Astrocyte of the spinal cord (primary cell): ENCODE results near the gene ZNF423.

ENCODE experiments used
- DNase-seq: peaks from one replicate; pipeline ENCODE4 v3.0.0; 2011; ENCODE audit warnings: low read depth, low spot score
- H3K4me3 ChIP-seq: 2 replicates; pipeline ENCODE4 v1.5.1; 2011; ENCODE audit warnings: low read depth, mild to moderate bottlenecking, low read length, moderate library complexity
- in situ Hi-C: cut with HindIII; loops from 2 replicates; pipeline ENCODE4 v1.10.0; 2017; ENCODE audit warnings: low sequenced_read_pairs
- TF ChIP-seq, protein P1 (sequence below): IDR thresholded peaks from 2 replicates; pipeline ENCODE4 v1.5.1; 2012; ENCODE audit warnings: low read depth, mild to moderate bottlenecking, low read length, inconsistent platforms

ZNF423 gene

DNA sequence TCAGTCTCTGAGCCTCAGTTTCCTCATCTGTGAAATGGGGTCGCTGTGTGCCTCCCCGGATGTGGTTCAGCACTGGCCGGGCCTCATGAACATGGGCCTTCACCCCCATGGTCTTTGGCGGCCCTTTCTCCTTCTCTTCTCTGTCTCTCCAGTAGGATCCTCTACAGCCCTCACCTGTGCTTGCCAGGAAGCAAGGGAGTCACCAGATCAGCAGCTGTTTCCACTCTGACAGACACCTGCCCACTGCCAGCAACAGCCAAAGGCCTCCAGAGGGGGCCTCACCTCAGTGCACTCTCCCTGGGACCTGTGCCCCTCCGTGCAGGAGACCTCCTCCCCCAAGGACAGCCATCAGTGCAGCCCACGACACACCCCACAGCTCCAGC lies 392.9 kb downstream of the ZNF423 start:
- in situ Hi-C loops, result no loop called here

DNA sequence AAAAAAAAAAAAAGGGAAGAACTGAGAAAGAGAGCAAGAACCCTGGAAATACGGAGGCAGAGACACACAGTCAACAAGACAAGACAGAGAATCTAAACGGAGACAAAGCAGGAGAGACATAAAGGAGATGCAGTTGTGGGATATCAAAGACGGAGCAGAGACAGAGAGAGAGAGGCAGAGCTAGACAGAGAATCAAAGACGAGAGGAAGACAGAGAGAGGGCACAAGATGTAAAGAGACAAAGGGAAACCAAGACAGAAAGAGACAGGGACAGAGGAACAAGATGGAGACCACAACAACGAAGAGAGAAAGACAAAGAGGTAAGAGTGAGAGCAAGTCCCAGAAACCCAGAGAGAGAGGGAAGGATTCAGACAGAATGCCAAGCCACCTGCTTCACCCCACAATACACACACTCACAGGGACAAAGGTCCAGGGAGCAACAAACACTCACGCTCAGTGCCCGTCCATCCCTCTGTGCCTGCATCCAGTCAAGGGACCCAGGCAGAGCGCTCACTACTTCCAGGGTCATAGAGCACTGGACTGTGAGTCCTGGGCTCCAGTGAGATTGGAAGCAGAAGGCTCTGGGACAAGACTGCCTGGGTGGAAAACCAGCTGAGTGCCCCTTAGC lies 393.4 kb downstream of the ZNF423 start:
- in situ Hi-C loops, result no loop called here
- TF ChIP-seq, protein P1, sequence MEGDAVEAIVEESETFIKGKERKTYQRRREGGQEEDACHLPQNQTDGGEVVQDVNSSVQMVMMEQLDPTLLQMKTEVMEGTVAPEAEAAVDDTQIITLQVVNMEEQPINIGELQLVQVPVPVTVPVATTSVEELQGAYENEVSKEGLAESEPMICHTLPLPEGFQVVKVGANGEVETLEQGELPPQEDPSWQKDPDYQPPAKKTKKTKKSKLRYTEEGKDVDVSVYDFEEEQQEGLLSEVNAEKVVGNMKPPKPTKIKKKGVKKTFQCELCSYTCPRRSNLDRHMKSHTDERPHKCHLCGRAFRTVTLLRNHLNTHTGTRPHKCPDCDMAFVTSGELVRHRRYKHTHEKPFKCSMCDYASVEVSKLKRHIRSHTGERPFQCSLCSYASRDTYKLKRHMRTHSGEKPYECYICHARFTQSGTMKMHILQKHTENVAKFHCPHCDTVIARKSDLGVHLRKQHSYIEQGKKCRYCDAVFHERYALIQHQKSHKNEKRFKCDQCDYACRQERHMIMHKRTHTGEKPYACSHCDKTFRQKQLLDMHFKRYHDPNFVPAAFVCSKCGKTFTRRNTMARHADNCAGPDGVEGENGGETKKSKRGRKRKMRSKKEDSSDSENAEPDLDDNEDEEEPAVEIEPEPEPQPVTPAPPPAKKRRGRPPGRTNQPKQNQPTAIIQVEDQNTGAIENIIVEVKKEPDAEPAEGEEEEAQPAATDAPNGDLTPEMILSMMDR, result no peak
- DNase-seq, result no peak
- no peak overlapping the region for H3K4me3 ChIP-seq

More for the DNA sequence above, 392.9 kb downstream of the ZNF423 start:
- TF ChIP-seq, protein P1, result no peak
- DNase-seq, result no peak
- no peak overlapping the region for H3K4me3 ChIP-seq

DNA sequence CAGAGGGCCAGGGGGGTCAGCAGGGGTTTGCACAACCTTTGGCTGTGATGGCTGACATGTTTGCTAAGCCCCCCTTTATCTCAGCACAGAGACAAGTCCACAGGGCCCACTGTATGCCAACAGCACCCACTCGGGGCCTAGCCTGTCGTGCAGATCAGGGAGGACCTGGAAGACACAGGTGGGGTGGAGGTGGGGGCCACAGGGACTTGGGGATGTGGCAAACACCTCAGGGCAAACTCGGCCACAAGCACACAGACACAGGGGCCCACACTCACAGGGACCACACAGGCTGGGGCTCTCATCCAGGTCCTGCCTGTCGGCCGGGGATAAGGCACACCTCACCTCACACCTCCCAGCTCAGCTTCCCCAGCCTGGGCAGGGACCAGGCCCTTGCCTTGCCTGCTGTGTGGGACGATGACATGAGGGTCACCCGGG lies 394.4 kb downstream of the ZNF423 start:
- in situ Hi-C loops, result no loop called here
- no peak for DNase-seq
- TF ChIP-seq, protein P1, result no peak
- H3K4me3 ChIP-seq, result no peak overlapping the region

DNA sequence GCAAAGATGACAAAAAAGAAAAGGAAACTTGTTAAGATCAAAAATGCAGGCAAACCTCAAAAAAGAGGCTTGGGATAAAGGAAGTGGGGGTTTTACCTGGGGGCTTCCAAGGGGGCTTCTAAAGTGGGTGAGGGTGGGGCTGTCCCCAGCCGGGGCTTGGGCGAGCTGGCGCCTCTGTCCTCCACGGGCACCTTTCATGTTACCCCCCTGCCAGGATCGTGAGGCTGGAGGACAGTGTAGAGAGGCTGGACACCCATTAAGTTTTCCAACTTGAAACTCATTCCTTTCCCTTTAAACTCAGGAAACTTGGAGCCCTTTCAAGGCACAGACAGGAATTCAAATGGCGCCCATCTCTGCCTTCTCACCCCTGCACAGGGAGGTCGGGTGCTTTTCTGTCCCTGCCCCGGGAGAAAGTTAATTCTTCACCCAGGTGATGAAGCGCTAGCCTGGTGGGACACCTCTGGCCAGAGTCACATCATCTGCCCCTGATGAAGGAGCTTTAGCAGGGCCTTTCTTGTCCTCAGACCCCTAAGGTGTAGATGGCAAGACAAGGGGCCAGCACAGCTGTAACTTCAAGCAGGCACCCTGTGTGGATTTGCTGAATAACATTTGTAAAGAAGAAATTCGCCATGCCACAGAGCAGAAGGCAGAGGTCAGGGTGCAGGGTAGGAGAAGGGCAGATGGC lies 395.0 kb downstream of the ZNF423 start:
- in situ Hi-C loops, result no loop called here

DNA sequence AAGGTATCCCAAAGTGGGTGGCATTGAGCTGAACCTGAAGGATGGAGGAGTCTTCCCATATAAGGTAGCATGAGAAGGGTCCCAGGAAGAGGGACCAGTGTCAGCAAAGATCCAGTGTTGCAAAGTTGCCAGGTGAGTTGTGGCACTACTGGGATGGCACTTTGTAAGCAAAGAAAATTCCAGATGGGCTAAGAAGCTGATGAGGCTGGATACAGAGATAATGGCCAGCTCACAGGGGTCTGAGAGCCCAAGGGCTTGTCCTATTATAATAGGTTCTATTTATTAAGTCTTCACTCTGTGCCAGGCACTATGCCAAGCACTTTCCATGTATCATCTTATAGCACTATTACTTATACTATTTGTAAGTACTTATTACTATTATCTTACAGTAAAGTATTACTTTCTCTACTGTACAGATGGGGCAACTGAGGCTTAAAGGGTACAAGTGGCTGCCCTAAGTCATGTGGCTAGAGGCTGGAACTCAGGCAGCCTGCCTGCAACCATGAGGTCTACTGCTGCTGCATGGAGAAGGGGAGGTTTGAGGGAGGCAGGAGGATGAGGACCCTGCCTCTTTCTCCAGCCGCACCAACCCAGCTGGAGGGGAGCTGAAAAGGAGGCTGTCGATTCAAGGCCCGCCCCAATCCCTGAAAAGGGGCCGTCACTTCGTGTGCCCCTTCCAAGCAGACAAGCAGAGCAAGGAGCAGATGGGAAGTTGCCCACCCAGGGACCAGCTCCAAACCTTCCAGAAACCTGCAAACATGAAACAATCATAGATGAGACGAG lies 395.8 kb downstream of the ZNF423 start:
- TF ChIP-seq, protein P1, result no peak
- no peak overlapping the region for H3K4me3 ChIP-seq
- DNase-seq, result no peak
- in situ Hi-C loops, result no loop called here

More for the DNA sequence above, 395.0 kb downstream of the ZNF423 start:
- no peak for DNase-seq
- TF ChIP-seq, protein P1, result no peak
- no peak overlapping the region for H3K4me3 ChIP-seq

DNA sequence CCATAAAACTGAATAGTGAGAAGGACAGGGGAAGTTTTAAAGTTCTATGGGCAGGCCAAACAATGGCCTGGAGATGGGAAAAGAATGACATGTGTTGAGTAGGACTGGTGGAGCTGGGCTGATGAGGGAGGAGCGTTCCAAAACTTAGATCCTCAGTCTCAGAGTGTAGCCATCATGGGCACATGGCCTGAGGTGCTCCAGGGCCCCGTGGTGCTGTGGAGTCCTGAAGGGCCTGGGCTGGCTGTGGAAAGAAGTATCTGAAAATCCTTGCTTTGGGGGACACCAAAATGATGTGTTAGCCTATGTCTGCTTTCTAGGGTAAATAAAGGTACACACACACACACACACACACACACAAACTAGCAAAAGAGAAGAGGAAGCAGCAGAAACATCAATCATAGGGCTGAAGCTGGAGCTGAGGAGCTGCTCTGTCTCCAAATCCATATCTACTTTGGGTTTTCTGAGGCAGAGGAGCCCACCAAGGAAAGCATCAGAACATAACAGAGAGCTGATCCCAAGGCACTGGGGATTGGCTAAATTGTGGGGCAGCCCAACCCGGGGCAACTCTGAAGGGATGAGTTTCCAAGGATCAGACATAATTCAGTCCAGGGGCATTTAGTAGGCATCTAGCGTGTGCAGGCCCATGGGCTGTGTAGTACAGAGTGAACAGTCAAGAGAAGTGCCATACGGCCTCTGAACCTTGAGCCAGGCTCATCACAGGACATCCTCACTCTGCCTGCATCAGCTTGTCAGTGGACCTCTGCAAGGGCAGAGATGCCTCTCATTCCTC lies 397.1 kb downstream of the ZNF423 start:
- H3K4me3 ChIP-seq, result no peak overlapping the region
- TF ChIP-seq, protein P1, result no peak
- DNase-seq, result no peak
- in situ Hi-C loops, result no loop called here
